ENCODE results near the gene LRRC10B. TPM values are rescaled to one million over a fixed set of nuclear protein-coding genes. Genes with fewer than 3 reads are reported as not detected.
"Not testable (repeated sequence)": the region's sequence is repeated elsewhere in the genome, so short reads cannot be mapped to it uniquely, and the experiment has no call there.

LRRC10B gene
- total and polyA plus RNA-seq, 5 donors from 2014 or later: not detected

- no peak overlapping the region for H3K27ac ChIP-seq (ENCODE audit: insufficient read depth, low read length, poor library complexity, severe bottlenecking)
- Mint-ChIP-seq H3K27ac (peak overlapping the region in 1 of 3 donors; percentile 11), H3K9me3 (peaks cover 0 to 2% (median 0%) of the 10 kb centered on the region in 7 donors), H3K4me1 (peaks cover 0 to 7% (median 4%) of the 10 kb centered on the region in 4 donors), H3K36me3 (peaks cover 21% of the 10 kb centered on the region), H3K4me3 (peak overlapping the region in 1 of 4 donors; percentile 23), H3K27me3 (no peaks in the 10 kb centered on the region)
- H3K9me3 ChIP-seq (ENCODE audit: control insufficient read depth in 2 of 2, low read length in 2 of 2): no peaks in the 10 kb centered on the region
- H3K27me3 ChIP-seq (ENCODE audit: control insufficient read depth, insufficient read depth, low read length): no peaks in the 10 kb centered on the region
- DNase-seq (no peak), ATAC-seq (ENCODE audit: low read depth in 2 of 2) (no peak)
- peaks cover 13% of the 10 kb centered on the region for H3K36me3 ChIP-seq (ENCODE audit: control insufficient read depth, insufficient read depth, low read length)
- no peak overlapping the region for H3K4me3 ChIP-seq (ENCODE audit: low read depth, low read length)
- peaks cover 6% of the 10 kb centered on the region for H3K4me1 ChIP-seq (ENCODE audit: control insufficient read depth, insufficient read depth, low read length, poor library complexity, severe bottlenecking)
These were observed 35.1 kb upstream of the LRRC10B start for GRCh38 chr11:61473370-61474012.

GRCh38 chr11:61474013-61474643, 34.4 kb upstream of the LRRC10B start:
- H3K4me1 Mint-ChIP-seq: peaks cover 0 to 7% (median 4%) of the 10 kb centered on the region in 4 donors
- Histone ChIP-seq H3K36me3 (ENCODE audit: control insufficient read depth, insufficient read depth, low read length) (peaks cover 12% of the 10 kb centered on the region), H3K4me1 (ENCODE audit: control insufficient read depth, insufficient read depth, low read length, poor library complexity, severe bottlenecking) (peaks cover 6% of the 10 kb centered on the region), H3K27me3 (ENCODE audit: control insufficient read depth, insufficient read depth, low read length) (no peaks in the 10 kb centered on the region), H3K9me3 (ENCODE audit: control insufficient read depth in 2 of 2, low read length in 2 of 2) (no peaks in the 10 kb centered on the region), H3K27ac (ENCODE audit: insufficient read depth, low read length, poor library complexity, severe bottlenecking) (no peak overlapping the region), H3K4me3 (ENCODE audit: low read depth, low read length) (no peak overlapping the region)
- H3K9me3 Mint-ChIP-seq: peaks cover 0 to 2% (median 0%) of the 10 kb centered on the region in 7 donors
- DNase-seq (no peak), ATAC-seq (ENCODE audit: low read depth in 2 of 2) (no peak)
- no peaks in the 10 kb centered on the region for H3K27me3 Mint-ChIP-seq
- peak overlapping the region in 1 of 3 donors; percentile 11 for H3K27ac Mint-ChIP-seq
- H3K4me3 Mint-ChIP-seq: no peak overlapping the region
- peaks cover 21% of the 10 kb centered on the region for H3K36me3 Mint-ChIP-seq

- Histone ChIP-seq H3K36me3 (ENCODE audit: control insufficient read depth, insufficient read depth, low read length) (peaks cover 12% of the 10 kb centered on the region), H3K27ac (ENCODE audit: insufficient read depth, low read length, poor library complexity, severe bottlenecking) (no peak overlapping the region), H3K27me3 (ENCODE audit: control insufficient read depth, insufficient read depth, low read length) (no peaks in the 10 kb centered on the region), H3K4me1 (ENCODE audit: control insufficient read depth, insufficient read depth, low read length, poor library complexity, severe bottlenecking) (peaks cover 6% of the 10 kb centered on the region), H3K9me3 (ENCODE audit: control insufficient read depth in 2 of 2, low read length in 2 of 2) (no peaks in the 10 kb centered on the region), H3K4me3 (ENCODE audit: low read depth, low read length) (no peak overlapping the region)
- Mint-ChIP-seq H3K4me1 (peaks cover 0 to 7% (median 5%) of the 10 kb centered on the region in 4 donors), H3K4me3 (no peak overlapping the region), H3K27ac (peak overlapping the region in 1 of 3 donors; percentile 52), H3K36me3 (peaks cover 16% of the 10 kb centered on the region), H3K9me3 (no peaks in the 10 kb centered on the region), H3K27me3 (no peaks in the 10 kb centered on the region)
- DNase-seq (no peak), ATAC-seq (ENCODE audit: low read depth in 2 of 2) (no peak)
These were observed 33.1 kb upstream of the LRRC10B start for GRCh38 chr11:61475433-61475832.

GRCh38 chr11:61476371-61476770, 32.2 kb upstream of the LRRC10B start:
- Mint-ChIP-seq H3K27ac (peak overlapping the region in 2 of 3 donors; percentile 5 to 52), H3K4me3 (no peak overlapping the region), H3K27me3 (no peaks in the 10 kb centered on the region), H3K36me3 (peaks cover 16% of the 10 kb centered on the region), H3K4me1 (peaks cover 0 to 8% (median 5%) of the 10 kb centered on the region in 4 donors), H3K9me3 (peaks cover 0 to under 1% (median 0%) of the 10 kb centered on the region in 7 donors)
- Histone ChIP-seq H3K9me3 (ENCODE audit: control insufficient read depth in 2 of 2, low read length in 2 of 2) (no peaks in the 10 kb centered on the region), H3K27ac (ENCODE audit: insufficient read depth, low read length, poor library complexity, severe bottlenecking) (no peak overlapping the region), H3K36me3 (ENCODE audit: control insufficient read depth, insufficient read depth, low read length) (peaks cover 12% of the 10 kb centered on the region), H3K4me1 (ENCODE audit: control insufficient read depth, insufficient read depth, low read length, poor library complexity, severe bottlenecking) (peaks cover 6% of the 10 kb centered on the region), H3K4me3 (ENCODE audit: low read depth, low read length) (no peak overlapping the region), H3K27me3 (ENCODE audit: control insufficient read depth, insufficient read depth, low read length) (no peaks in the 10 kb centered on the region)
- ATAC-seq (ENCODE audit: low read depth in 2 of 2): no peak
- DNase-seq: no peak

GRCh38 chr11:61477126-61477525, 31.4 kb upstream of the LRRC10B start:
- Mint-ChIP-seq H3K36me3 (peaks cover 16% of the 10 kb centered on the region), H3K27me3 (no peaks in the 10 kb centered on the region), H3K9me3 (peaks cover 0 to 1% (median 0%) of the 10 kb centered on the region in 7 donors), H3K4me1 (peaks cover 0 to 8% (median 5%) of the 10 kb centered on the region in 4 donors), H3K27ac (no peak overlapping the region), H3K4me3 (no peak overlapping the region)
- DNase-seq (no peak), ATAC-seq (ENCODE audit: low read depth in 2 of 2) (no peak)
- Histone ChIP-seq H3K27me3 (ENCODE audit: control insufficient read depth, insufficient read depth, low read length) (no peaks in the 10 kb centered on the region), H3K4me3 (ENCODE audit: low read depth, low read length) (no peak overlapping the region), H3K4me1 (ENCODE audit: control insufficient read depth, insufficient read depth, low read length, poor library complexity, severe bottlenecking) (peaks cover 6% of the 10 kb centered on the region), H3K36me3 (ENCODE audit: control insufficient read depth, insufficient read depth, low read length) (peaks cover 12% of the 10 kb centered on the region), H3K27ac (ENCODE audit: insufficient read depth, low read length, poor library complexity, severe bottlenecking) (no peak overlapping the region), H3K9me3 (ENCODE audit: control insufficient read depth in 2 of 2, low read length in 2 of 2) (no peaks in the 10 kb centered on the region)

GRCh38 chr11:61477727-61478148, 30.8 kb upstream of the LRRC10B start:
- H3K4me3 Mint-ChIP-seq: no peak overlapping the region
- no peaks in the 10 kb centered on the region for H3K27me3 Mint-ChIP-seq
- H3K4me3 ChIP-seq (ENCODE audit: low read depth, low read length): no peak overlapping the region
- peaks cover 0 to 8% (median 5%) of the 10 kb centered on the region in 4 donors for H3K4me1 Mint-ChIP-seq
- DNase-seq: peak; percentile 38 to 42 (median 39)
- no peak overlapping the region for H3K27ac ChIP-seq (ENCODE audit: insufficient read depth, low read length, poor library complexity, severe bottlenecking)
- ATAC-seq (ENCODE audit: low read depth in 2 of 2): peak in 1 of 2 donors; percentile 45
- no peak overlapping the region for H3K27ac Mint-ChIP-seq
- no peaks in the 10 kb centered on the region for H3K27me3 ChIP-seq (ENCODE audit: control insufficient read depth, insufficient read depth, low read length)
- H3K36me3 Mint-ChIP-seq: peaks cover 13% of the 10 kb centered on the region
- H3K4me1 ChIP-seq (ENCODE audit: control insufficient read depth, insufficient read depth, low read length, poor library complexity, severe bottlenecking): peaks cover 6% of the 10 kb centered on the region
- H3K9me3 Mint-ChIP-seq: peaks cover 0 to 1% (median 0%) of the 10 kb centered on the region in 7 donors
- peaks cover 9% of the 10 kb centered on the region for H3K36me3 ChIP-seq (ENCODE audit: control insufficient read depth, insufficient read depth, low read length)
- no peaks in the 10 kb centered on the region for H3K9me3 ChIP-seq (ENCODE audit: control insufficient read depth in 2 of 2, low read length in 2 of 2)

GRCh38 chr11:61479360-61480058, 29.0 kb upstream of the LRRC10B start:
- H3K4me3 ChIP-seq (ENCODE audit: low read depth, low read length); H3K36me3 ChIP-seq (ENCODE audit: control insufficient read depth, insufficient read depth, low read length); H3K36me3 Mint-ChIP-seq; H3K9me3 Mint-ChIP-seq; H3K9me3 ChIP-seq (ENCODE audit: control insufficient read depth in 2 of 2, low read length in 2 of 2); H3K4me1 Mint-ChIP-seq; H3K27me3 Mint-ChIP-seq; H3K27ac Mint-ChIP-seq; H3K27ac ChIP-seq (ENCODE audit: insufficient read depth, low read length, poor library complexity, severe bottlenecking); DNase-seq; H3K4me3 Mint-ChIP-seq; ATAC-seq (ENCODE audit: low read depth in 2 of 2); H3K27me3 ChIP-seq (ENCODE audit: control insufficient read depth, insufficient read depth, low read length); H3K4me1 ChIP-seq (ENCODE audit: control insufficient read depth, insufficient read depth, low read length, poor library complexity, severe bottlenecking): not testable (repeated sequence)
